Activated CD8-positive, alpha-beta memory T cell treated with anti-CD3 and anti-CD28 coated beads for 36 hours (primary cell): ENCODE results near the gene RNF215. TPM values are rescaled to one million over a fixed set of nuclear protein-coding genes. Genes with fewer than 3 reads are reported as not detected.

Experiments used
- CTCF ChIA-PET: fragments of 350-600 bp; sonication (Branson Sonifier 250); formaldehyde crosslinking; loops from one replicate; lab custom pipeline; 2021; ENCODE audit warnings: antibody characterized with exemption; lab: Charles Lee
- POLR2A ChIA-PET: fragments of 350-600 bp; sonication (Branson Sonifier 250); formaldehyde crosslinking; loops from one replicate; lab custom pipeline; 2021; ENCODE audit warnings: antibody characterized with exemption; lab: Charles Lee
- total RNA-seq, 2 experiments: library from RNA; stranded (reverse); gene quantifications; one replicate each; pipeline ENCODE4 v1.2.3, GENCODE V29; 2021

The RNF215 gene
- total RNA-seq, 2 experiments from 2014 or later, result 7.1 to 7.7 TPM

DNA sequence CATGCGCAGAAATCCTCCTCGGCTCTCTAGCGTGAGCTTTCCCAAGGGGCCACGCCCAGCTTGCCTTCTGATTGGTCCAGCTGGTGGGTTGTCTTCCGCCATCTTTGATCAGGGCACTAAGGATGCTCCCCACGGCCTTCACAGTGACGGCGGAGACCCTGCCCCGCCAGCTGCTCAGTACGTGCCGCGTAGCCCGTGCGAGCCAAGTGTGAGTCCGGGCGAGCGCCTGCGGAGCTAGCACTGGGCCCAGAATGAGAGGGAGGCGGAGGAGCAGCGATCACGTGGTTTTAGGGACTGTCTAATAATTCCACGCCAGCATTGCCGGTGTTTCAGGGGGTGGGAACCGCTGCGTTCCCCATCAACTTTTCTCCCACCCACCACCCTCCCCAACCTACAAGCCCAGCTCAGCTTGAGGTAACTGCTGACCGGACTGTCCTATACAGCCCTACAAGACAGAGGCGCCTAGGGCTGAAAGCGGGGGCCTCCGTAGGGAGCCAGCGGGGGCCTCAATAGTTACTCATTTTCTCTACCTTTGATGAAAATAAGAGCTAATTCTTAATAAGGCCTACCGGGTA, 36.8 kb upstream of the RNF215 start:
- ChIA-PET CTCF (interaction anchor here (0.9 to 4.1 kb wide), 8 partner anchors 11 to 158 kb away, joined by 3 to 22 read pairs (median 5); partner anchors contain the start of genes CASTOR1, OSM and RNF215), POLR2A (interaction anchor here (0.5 to 3.8 kb wide), 13 partner anchors 13 to 1060 kb away, joined by 3 to 17 read pairs (median 4); partner anchors contain the start of genes CASTOR1, CCDC157, OSM and SEC14L2)

DNA sequence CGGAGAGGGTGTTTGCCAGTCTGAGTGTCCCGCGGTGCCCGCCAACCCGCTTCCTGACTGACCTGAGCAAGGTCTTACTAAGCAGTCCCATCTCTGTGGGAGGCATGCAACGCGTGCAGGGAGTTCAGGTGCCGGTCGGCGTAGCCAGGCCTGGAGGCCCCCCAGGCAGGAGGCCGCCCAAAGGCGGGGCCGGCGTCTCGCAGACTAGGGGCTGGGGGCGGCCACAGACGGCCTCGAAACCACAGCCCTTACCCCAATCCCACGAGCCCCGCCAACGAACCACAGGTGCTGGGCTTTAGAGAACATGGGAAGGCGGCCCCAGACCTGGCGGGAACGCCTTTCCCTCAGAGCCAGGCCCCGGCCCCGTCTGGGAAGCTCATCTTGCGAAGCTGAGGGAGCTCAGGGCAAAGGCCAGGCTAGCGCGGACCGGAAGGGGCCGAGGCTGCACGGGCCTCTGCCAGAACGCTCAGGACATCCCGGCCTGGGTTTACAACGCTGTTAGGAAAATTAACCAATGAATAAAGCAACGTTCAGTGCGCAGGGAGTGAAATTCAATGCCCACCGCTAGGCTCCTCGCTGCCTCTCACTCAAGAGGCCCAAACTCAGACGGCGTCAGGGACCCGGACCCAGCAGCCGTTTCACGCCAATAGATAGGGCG, 36.2 kb upstream of the RNF215 start:
- ChIA-PET POLR2A (interaction anchor here (0.5 to 3.8 kb wide), 14 partner anchors 11 to 1061 kb away, joined by 3 to 17 read pairs (median 4); partner anchors contain the start of genes CASTOR1, CCDC157, SEC14L2 and SF3A1), CTCF (interaction anchor here (0.8 to 4.1 kb wide), 9 partner anchors 10 to 157 kb away, joined by 3 to 22 read pairs (median 4); partner anchors contain the start of genes OSM and RNF215)

DNA sequence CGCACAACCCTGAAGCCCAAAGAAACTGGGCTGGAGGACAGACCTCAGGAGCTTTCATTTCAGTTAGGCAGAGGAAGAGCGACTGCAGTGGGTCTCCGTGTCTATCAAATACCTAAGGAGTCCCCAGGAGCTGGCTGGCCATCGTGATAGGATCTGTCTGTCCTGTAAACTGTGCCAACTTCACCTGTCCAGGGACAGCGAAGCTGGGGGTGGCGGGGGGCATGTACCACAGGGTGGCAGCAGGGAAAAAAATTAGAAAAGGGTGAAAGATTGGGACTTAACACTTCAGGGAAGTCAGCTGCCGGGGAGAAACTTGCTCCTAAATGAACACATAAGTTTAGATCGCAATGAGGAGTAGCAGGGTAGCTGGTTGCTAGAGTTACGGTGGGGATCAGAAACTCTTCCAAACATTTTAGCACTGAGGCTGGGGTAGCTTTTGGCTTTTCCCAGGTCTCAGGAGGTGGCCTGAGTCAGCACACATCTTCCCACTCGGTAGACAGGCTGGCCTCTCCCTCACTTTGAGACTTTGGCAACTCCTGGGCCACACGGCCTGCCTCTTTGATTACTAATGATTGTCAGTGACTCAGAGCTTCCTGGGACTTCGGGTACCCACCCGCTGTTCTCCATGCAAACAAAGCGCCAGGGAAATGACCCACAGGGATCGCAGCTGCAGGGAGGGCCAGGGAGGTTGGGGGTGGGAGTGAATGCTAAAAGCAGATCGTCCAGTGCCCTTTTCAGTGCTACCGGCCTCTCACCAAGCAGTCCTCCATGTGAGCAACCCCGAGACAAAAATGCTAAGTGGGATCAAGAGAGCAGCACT, 35.5 kb upstream of the RNF215 start:
- CTCF ChIA-PET, result interaction anchor here (0.8 to 3.8 kb wide), 7 partner anchors 12 to 156 kb away, joined by 3 to 18 read pairs (median 4); partner anchors contain the start of genes OSM and RNF215
- POLR2A ChIA-PET, result interaction anchor here (0.5 to 3.8 kb wide), 10 partner anchors 10 to 833 kb away, joined by 3 to 17 read pairs (median 4); partner anchors contain the start of genes CASTOR1, CCDC157, SEC14L2 and SF3A1

DNA sequence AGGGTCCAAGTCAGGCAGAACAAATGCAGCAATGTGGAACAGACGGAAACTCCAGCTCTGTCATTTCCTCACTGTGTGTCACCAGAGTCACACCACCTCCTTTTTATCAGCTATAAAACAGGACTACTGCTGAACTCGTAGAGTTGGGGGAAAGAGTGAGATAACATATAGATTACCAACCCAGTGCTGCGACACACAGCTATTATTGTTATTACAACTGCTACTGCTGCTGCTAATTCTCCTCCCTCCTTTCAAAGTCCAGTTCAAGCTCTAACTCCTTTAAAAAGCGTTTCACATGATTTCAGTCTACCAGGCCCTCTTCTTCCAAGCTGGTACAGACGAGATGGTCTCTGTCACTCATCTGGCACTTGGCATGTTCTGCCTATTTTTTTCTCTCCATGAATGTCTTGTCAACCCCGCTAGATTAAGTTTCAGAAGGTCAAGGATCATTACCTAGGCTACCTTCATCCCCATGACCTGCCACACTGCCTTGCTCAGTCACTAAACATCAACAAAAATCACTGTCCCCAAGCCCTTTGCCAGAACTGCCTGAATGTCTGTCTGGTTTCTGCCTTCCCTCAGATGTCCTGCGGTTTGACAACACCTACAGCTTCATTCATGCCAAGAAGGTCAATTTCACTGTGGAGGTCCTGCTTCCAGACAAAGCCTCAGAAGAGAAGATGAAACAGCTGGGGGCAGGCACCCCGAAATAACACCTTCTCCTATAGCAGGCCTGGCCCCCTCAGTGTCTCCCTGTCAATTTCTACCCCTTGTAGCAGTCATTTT, 34.7 kb upstream of the RNF215 start:
- CTCF ChIA-PET, result interaction anchor here (0.8 to 1.6 kb wide), 5 partner anchors 11 to 134 kb away, joined by 3 to 5 read pairs (median 3); partner anchors contain the start of gene RNF215

DNA sequence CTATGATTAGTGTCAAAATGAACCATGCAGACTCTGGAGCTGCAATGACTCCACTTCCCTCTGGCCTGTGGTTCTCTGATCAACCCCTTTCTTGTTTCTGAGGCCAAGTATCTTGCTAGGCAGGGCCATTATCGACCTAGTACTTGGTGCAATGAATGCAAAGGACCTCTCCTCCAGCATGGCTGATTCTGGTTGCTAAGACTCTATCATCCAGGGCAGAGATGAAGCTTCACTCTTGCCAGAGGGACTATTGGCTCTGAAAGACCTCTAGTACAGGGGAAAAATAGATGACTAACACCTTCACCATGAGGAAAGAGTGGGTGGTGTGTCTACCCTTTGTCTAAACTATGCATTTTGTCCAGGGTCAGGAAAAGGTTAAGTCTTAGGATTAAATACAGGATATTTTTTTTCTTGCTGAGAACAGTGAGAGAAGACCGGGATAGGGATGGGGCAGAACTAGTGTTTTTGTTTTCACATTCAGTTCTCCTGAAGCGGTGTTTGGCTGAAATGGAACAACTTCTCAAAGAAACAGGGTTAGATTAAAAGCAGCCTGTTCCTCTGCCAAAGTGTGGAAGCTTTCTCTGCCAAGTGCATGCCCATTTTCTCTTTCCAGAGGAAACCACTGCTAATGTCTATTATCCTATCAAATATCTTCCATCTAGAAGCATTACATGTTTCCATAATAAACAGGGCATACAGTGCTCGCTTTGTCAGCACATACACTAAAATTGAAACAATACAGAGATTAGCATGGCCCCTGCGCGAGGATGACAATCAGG, 33.3 kb upstream of the RNF215 start:
- ChIA-PET POLR2A (no interaction called here), CTCF (no interaction called here)

More for the DNA sequence above, 34.7 kb upstream of the RNF215 start:
- POLR2A ChIA-PET, result interaction anchor here (0.5 to 3.8 kb wide), 4 partner anchors 12 to 832 kb away, joined by 3 to 17 read pairs (median 4); partner anchors contain the start of genes CCDC157, SEC14L2 and SF3A1

DNA sequence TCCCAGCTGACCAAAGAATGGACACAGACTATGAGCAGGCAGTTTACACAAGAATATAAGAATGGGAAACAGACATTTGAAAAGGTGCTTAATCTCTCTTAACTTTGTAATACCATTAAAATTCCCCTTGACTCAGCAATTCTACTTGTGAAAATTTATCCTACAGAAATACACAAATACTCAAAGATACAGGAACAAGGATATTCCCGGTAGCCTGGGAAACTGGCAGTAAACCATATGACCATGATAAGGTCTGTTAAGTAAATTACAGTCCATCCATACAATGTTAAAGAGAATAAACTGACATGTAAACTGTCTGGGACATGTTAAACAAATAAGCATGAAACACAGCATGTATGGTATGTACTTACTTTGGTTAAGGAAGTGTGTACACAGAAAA, 29.6 kb upstream of the RNF215 start:
- CTCF ChIA-PET, result no interaction called here
- POLR2A ChIA-PET, result no interaction called here

DNA sequence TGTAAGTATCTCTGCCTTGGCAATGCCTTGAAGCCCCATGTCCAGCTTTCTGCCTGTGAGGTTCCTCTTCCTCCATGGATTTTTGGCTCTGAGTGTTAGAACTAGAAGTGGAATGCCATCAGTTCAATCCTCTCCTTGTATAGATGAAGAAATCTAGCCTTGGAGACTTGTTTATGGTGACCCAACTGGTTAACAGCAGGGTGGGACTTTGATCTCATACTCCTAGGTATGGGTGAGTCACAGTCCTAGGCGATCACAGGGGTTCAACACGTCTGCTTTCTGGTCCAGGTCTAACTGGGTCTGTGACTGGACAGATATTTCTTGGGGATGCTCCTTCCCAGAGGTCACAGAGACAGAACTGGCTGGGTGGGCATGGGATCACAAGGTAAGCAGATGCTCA, 29.2 kb upstream of the RNF215 start:
- ChIA-PET CTCF (no interaction called here), POLR2A (no interaction called here)

DNA sequence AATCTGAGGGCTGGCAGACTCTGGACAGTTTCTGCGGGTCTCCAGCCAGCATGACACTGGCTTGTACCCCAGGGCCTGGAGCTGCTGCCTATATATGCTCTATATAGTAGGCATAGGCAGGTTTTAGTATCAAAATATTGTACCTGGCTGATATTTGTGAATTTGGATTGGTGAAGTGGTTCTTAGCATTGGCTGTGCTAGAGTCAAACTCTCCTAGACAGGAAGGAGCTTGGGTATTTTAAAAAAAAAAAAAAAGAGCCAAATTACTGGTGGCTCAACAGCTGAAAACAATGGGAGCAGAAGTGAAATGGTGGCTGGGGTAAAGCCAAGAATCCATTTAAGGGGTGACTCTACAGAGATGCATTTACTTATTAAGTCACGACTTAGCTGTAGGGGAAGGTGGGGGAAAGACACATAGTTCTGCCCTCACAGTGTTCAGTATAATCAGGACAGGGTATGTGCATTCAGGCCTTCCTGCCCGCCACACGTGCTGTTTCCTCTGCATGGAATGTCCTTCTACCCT, 27.4 kb upstream of the RNF215 start:
- ChIA-PET CTCF (interaction anchor here (1.1 kb wide), 1 partner anchor 127 kb away, joined by 3 read pairs; no protein-coding TSS in a partner anchor), POLR2A (no interaction called here)

DNA sequence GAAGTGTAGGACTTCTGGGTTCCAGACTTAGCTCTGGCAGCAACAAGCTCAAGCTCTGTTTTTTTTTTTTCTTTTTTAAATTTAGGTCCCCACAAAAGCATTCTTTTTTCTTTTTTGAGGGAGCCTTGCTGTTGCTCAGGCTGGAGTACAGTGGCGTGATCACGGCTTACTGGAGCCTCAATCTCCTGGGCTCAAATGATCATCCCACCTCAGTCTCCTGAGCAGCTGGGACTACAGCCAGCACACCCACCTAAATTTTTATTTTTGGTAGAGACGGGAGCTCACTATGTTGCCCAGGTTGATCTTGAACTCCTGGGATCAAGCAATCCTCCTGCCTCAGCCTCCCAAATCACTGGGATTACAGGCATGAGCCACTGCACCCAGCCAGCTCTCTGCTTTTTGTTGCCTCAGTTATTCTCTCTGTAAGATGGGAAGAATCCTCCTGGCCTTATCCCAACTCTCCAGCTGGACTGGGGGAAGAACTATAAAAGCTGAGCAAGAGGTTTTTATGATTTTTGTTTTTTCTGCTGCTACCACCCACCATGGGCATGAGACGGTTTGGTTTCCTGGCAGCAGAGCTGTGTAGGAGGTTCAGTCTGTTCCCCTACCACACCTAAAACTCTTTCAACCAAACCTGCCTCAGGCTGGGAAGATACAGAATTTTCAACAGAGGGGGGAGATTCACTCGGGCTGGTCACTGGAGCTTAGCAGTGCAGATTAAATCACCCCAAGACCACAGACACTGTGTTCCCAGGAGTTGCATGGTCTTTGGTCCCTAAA, 26.7 kb upstream of the RNF215 start:
- POLR2A ChIA-PET, result no interaction called here
- CTCF ChIA-PET, result interaction anchor here (0.8 to 1.1 kb wide), 2 partner anchors 10 to 126 kb away, joined by 3 read pairs; no protein-coding TSS in a partner anchor

DNA sequence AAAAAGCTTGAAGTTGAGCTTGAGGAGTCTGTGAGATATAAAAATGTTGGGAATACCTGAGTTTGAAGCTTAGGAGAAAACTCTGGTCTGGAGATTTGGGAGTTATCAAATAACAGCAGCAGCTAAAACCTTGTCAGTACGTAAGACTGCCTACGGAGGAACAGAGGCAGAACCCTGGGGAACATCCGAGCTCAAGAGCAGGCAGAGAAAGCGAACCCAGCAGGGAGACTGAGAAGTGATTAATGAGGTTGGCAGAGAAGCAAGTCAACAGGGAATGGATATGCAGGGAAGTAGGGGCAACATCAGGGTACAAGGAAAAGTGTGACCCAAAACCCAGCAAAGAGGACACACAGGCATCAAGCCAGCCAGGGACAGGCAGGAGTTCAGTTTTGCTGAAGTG, 25.8 kb upstream of the RNF215 start:
- ChIA-PET POLR2A (interaction anchor here (0.6 to 0.7 kb wide), 3 partner anchors 10 to 149 kb away, joined by 3 to 4 read pairs (median 3); no protein-coding TSS in a partner anchor), CTCF (interaction anchor here (0.7 to 0.8 kb wide), 3 partner anchors 11 to 21 kb away, joined by 3 read pairs; no protein-coding TSS in a partner anchor)

DNA sequence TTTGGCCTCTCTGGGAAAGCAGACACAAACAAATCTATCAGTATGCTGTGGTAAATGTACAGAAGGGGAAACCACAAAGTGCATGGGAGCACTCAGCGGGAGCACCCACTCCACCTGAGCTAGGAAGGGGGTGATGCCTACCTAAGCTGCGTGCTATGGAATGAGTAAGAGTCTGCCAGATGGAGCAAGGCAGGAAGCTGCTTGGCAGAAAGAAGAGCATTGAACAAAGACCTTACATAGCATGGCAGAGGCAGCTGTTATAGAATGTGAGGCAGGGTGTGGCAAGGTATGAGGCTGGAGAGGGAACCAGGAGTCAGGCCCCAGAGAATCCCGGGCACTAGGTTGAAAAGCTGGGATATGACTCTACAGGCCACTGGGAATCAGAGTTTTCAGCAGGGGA, 24.6 kb upstream of the RNF215 start:
- ChIA-PET CTCF (interaction anchor here (0.7 to 1.2 kb wide), 2 partner anchors 20 to 88 kb away, joined by 3 to 5 read pairs; no protein-coding TSS in a partner anchor), POLR2A (interaction anchor here (0.7 kb wide), 2 partner anchors 12 to 85 kb away, joined by 3 to 4 read pairs; no protein-coding TSS in a partner anchor)

DNA sequence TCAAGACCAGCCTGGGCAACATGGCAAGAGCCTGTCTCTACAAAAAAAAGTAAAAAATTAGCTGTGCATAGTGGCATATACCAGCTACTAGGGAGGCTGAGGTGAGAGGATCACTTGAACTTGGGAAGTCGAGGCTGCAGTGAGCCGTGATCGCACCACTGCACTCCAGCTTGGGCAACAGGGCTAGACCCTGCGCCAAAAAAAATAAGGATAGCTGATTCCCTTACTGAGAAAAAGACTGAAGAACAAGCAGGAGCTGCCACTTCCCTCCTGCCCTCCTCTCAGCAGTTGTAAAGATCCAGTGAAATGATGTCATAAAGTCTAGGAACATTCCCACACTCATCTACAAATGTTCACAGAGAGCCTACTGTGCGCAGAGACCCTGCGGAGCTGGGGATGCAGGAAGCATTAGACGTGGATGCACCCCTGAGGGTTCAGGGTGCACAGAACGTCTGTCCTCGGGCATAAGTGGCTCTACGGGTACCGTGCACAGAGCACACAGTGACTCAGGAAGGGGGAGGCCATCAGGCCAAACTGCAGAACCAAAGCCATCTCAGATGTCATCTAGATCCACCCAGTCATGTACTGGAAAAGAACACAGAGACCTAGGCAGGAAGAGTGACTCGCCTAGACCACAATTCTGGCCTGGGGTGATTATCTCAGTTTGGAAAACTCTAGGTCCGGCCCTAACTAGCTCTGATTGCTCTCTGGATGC, 21.3 kb upstream of the RNF215 start:
- CTCF ChIA-PET, result interaction anchor here (0.8 to 2.0 kb wide), 2 partner anchors 18 to 40 kb away, joined by 3 to 5 read pairs; no protein-coding TSS in a partner anchor
- POLR2A ChIA-PET, result no interaction called here

DNA sequence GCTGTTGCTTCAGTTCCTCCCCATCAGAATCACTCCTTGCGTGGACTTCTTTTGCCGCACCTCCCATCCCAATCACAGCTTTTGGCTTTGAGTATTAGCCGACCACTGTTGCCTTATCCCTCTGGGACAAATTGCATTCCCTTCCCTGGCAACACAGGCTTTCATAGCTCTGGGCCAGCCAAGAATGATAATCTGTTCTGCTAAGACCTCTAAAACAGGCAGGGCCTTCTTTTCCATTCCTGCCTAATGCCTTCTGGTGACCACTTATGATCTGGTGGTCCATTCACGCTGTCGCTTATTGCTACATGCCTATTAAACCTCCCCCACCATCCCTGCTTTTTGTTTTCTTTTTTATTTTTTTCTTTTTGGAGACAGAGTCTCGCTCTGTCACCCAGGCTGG, 19.2 kb upstream of the RNF215 start:
- POLR2A ChIA-PET, result interaction anchor here (0.6 kb wide), 1 partner anchor 26 kb away, joined by 3 read pairs; no protein-coding TSS in a partner anchor
- CTCF ChIA-PET, result interaction anchor here (1.3 kb wide), 1 partner anchor 118 kb away, joined by 3 read pairs; no protein-coding TSS in a partner anchor

DNA sequence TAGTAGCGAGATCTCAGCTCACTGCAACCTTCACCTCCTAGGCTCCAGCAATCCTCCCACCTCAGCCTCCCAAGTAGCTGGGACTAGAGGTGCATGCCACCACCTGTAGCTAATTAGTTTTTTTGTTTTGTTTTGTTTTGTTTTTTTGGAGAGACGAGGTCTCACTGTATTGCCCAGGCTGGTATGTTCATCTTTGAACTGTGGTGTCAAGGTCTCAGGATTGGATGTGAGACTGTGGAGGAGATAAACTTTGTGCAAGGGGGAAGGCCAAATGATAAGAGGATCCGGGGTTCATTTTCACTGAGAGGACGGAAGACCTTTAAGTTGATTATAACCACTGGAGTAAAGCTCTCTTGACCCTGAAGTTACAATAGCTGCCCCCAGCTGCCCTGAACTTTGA, 18.5 kb upstream of the RNF215 start:
- CTCF ChIA-PET, result interaction anchor here (1.3 kb wide), 1 partner anchor 118 kb away, joined by 3 read pairs; no protein-coding TSS in a partner anchor
- POLR2A ChIA-PET, result interaction anchor here (0.6 kb wide), 1 partner anchor 25 kb away, joined by 3 read pairs; no protein-coding TSS in a partner anchor

DNA sequence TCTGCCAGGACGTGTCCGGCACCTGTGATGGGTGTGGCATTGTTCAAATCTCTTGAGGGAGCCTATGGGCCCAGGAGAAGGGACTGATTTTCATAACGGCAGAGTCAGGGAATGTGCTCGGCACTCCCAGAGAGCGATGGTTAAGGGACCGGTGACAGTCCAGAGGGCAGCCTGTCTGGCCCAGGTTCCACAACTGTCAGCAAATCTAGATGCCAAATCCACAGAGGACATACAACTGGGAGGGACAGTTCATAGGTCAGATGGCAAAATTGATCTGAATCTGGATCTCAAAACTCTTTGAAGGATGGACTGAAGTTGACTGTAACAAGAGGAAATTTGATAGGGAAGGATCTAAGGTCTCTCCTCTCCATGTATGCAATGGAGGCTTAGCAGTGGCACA, 17.1 kb upstream of the RNF215 start:
- CTCF ChIA-PET, result no interaction called here
- POLR2A ChIA-PET, result interaction anchor here (0.5 kb wide), 1 partner anchor 22 kb away, joined by 3 read pairs; no protein-coding TSS in a partner anchor
